HG03045 (cell line): ENCODE measurements around the gene DHFR2.
A peak's percentile ranks its signal among the peaks of the same experiment; 100 is the strongest.
"Not testable (repeated sequence)": the region's sequence is repeated elsewhere in the genome, so short reads cannot be mapped to it uniquely, and the experiment has no call there.

Source experiments
- ATAC-seq: cut with Tn5 transposase; IDR thresholded peaks from one replicate; pipeline ENCODE4 v1.9.1; 2021; ENCODE audit warnings: mild to moderate bottlenecking, moderate library complexity; ENCODE audit not compliant: unreplicated experiment

Gene DHFR2

DNA sequence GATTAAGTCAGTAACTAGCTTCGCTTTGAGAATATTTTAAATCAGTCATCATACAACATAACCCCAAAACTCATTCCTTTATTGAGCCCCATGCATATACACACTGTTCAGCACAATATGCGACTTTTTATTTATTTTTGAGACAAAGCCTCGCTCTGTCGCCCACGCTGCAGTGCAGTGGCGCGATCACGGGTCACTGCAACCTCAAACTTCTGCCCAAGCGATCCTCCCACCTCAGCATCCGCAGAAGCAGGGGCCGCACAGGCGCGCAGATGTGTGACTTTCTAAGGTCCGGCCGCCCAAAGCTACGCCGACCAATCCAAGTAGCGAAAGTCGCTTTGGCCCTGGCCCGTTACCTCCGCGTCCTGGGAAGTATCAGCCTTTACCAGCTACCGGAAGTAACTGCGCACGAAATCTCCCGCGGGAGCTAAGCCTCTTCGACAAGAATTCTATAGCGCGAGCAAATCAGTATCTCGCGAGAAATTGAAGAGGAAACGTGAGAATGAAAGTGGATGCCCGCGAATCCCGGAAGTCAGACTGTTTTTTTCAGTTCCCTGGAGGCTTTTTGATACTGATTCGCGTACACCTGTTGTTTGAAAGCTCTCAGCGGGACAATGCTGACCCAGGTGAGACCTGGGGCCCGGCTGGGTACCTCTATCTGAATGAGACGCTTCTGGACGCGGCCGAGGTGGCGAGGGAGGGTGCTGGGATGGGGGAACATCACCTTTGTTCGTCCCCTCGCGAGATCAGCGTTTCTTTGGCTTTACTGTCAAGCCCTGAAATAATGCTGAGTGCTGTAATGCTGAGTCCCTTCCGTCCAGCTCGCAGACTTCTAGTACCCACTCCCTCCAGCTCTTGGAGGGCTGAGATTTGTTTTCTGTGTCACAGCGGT lies at the start of gene DHFR2, which contains the start of gene NSUN3:
Gene DHFR2, minus strand, starts transcription at position 404 of the 892 bp plus-strand sequence. CDS start 1,405 bp downstream, outside the sequence.
Gene NSUN3, plus strand, starts transcription at position 549 of the 892 bp plus-strand sequence. Its CDS starts 66 bp downstream, at position 615.
- ATAC-seq = peak; percentile 97

DNA sequence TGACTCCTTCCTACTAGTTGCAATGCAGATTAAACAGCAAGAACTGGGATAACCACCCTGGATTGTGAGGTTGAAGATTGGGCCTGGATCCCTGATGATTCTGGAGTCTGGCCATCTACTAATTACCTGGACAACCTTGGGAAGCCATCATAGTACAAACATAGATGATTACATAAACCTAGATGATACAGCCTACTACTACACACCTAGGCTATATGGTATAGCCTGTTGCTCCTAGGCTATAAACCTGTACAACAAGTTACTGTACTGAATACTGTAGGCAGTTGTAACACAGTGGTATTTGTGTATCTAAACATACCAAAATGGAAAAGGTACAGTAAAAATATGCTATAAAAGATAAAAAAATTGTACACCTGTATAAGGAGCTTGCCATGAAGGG lies 48.1 kb upstream of the DHFR2 start:
- no peak for ATAC-seq

DNA sequence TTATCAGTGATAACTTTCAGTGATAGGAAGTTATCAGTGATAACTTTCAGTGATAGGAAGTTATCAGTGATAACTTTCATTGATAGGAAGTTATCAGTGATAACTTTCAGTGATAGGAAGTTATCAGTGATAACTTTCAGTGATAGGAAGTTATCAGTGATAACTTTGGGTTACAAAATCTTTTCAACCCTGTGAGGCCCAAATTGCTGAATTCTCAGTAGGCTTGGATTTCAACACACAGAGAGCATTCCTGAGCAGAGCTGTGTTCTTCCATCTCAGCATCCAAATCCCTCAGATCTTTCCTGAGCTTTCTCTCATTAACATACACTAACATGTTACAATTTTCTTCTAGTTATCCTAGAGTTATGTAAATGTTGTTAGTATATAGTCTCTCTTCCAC lies 47.5 kb upstream of the DHFR2 start:
- not testable (repeated sequence) for ATAC-seq

DNA sequence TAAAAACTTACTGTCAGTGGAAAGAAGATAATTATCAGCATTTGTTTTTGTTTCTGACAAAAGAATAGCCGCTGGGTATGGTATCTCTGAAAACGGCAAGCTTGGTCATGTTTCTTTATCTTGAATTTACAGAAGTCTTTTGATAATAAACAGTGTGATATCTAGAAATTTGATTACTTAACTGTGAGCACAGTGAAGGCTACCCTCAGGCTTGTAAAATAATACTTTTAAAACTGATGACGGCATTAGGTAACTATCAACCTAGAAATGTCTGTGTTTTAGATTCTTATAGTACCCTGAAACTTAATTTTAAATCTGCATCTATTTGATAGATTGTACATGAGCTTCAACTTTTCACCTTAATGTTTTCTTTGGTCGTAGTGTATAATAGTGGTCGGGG lies 43.6 kb upstream of the DHFR2 start:
- no peak for ATAC-seq

DNA sequence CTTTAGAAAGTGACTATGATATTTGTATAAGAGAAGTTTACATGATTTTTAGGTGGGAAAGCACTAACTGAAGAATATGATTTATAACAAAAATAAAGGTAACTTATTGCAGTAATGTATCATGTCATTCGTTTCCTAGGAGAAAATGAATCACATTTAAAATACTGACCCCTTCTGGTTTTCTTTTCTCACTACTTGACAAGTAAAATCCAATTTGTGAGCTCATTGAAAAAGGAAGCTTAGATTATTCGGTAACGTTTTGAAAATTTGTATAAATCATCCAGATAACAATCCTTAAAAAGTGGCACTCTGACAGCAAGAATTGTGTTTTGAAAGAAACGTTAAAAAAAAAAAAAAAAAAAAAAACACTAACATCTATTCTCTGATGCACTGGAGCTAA lies 39.1 kb upstream of the DHFR2 start:
- ATAC-seq = no peak

DNA sequence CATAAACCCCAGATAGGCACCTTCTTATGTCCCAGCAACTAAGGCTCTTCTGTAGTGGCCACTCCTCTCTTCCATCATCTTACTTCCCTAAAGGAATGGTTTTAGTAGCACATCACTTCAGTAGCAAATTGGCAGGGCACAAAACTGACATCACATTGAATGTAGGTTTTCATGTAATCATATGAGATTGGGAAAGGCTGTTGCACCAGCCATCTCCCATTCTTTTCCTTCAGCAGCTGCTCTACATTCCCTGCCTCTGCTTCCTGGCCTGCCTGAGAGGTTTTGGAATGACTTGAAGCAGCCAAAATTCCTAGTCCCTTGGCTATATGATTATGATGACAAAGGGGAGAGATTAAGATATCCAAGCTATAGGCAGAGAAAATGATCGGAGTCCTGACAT lies 36.6 kb upstream of the DHFR2 start:
- no peak for ATAC-seq

DNA sequence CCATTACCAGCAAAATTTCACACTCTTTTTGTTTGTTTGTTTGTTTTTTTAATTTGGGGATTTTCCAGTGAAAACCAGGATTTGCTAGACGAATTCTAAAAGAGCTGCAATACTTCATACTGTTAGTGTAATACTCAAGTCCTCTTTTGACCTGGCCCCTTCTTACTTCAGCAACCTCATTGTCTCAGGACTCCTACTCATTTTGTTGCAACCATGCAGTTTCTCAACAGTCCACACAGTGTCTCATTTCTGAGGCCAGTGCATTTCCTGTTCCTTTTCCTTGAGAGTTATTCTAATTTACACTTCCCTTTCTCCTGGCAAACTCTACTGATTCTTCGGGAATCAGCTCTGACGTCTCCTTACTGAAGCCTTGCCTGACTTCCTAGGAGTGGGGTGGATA lies 35.7 kb upstream of the DHFR2 start:
- ATAC-seq = no peak

DNA sequence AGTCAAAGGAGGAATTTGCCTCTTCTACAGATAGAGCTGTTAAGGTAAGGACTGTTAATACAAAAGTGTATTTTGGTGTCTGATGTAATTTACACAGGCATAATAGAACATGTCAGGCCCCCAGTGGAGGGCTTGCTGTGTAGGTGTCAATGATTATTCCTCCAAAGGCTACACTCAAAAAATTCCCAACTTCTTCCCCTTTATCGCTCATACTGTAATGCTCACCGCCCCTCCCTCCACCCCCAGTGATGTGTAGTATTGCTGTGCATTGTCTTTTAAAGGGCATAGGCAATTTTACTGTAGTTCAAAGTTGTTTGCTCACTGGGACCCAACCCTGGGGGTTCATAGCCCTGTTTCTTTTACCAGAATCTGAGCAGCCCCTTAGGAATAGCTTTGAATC lies 32.4 kb upstream of the DHFR2 start:
- no peak for ATAC-seq

DNA sequence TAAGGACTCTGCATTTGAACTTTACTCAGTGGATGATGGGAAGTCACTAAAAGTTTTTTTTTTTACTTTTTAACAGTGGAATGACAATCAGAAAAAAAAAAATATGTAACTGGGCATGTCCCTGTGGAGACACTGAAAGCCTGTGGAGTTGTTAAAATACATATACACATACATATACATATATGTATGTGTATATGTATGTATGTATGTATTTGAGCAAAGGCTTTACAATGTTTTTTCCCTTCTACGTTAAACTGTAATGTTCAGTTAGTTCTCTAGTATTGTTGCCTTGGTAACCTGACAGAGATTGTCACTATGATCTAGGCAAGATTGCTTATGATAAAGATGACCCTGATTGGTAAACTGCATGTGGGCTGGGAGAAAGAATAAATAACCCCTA lies 30.4 kb upstream of the DHFR2 start:
- no peak for ATAC-seq

DNA sequence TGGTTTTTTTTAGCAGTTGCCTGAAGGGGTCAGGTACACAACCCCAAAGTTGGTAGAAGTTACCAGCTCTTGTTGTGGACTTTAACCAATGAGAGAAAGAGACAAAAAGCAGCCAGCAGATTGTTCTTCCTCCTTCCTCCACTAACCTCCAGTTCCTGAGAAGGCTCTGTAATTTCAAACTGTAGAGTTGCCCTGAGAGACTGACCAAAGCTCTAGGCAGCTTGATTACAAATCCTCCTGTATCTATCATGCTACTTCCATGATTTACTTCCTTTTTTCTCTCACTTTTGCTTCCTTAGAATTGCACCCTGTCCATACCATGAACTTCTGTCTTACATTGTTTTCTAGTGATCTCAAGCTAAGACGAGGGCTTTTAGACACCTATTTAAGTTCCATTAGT lies 29.4 kb upstream of the DHFR2 start:
- no peak for ATAC-seq

DNA sequence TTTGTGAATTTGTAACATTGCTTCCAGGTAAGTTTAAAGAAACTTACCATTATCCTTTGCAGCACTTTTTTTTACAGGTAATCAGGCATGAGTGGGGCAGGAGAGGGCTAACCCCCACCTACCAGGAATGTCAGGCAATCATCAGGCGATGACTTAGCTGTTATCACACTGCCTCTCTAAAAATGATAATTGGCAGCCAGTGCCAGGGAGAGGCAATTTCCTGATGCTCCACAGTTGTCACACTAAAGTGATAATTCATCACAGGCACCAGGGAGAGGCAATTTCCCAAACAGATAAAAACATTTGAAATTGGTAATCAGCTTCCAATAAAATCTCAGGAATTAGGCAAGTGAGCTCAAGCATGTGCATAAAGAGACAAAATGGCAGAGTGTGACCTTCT lies 26.4 kb upstream of the DHFR2 start:
- ATAC-seq = no peak

DNA sequence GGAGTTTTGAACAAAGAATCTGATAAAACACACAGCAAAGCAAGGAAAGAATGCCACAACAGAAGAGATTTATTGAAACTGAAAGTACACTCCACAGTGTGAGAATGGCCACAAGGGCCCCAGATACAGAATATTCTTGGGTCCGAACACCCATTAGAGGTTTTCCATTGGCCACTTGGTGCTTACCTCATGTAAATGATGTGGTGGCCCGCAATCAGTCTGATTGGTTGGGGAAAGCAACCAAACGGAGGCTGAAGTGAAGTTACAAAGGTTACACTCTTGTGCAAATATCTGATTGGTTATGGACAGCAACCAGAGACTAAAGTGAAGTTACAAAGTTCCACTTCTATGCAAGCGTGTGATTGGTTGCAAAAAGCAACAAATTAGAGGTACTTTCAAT lies 20.5 kb upstream of the DHFR2 start:
- peak; percentile 74 for ATAC-seq

DNA sequence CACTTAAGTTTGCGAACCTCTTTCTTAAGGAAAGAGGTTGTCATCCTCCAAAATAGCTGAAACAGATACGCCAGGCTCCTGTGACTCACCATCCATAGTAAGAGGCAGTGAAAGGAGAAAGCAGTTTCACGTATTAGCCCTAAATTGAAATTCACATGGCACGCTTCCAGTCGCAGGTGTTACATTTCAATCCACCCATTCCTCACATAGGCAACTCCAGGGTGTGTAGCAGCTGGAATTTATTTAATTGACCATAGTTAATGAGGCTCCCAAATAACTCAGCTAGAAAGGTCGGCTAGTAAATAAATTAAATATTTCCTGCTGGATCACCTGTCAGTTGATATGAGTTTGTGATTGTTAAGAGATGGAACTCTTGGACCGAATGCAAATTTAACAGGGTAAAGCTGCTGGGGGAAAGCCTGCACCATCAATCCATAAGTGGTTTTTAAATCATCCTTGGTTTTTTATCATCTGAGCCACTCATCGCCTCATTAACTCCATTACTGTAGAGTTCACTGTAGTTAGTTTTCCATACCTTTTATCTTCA lies 19.7 kb upstream of the DHFR2 start:
- no peak for ATAC-seq

DNA sequence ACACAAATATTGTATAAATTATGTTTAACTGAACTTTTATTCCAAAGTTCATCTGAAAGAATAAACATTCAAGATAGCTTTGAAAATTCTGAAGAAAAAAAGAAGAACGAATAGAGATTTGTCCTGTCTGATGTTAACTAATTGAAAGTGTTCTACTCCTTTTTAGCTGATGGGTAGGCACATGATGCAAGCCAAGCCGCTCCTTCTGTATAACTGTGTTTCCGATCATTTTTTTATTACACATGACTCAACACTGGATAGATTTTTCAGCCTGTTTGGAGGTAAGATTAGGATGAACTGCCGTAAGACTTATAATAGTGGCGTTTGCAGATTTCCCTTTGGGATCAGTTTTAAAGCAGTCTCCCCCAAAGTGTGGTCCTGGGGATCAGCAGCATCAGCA lies 19.2 kb upstream of the DHFR2 start:
- no peak for ATAC-seq

DNA sequence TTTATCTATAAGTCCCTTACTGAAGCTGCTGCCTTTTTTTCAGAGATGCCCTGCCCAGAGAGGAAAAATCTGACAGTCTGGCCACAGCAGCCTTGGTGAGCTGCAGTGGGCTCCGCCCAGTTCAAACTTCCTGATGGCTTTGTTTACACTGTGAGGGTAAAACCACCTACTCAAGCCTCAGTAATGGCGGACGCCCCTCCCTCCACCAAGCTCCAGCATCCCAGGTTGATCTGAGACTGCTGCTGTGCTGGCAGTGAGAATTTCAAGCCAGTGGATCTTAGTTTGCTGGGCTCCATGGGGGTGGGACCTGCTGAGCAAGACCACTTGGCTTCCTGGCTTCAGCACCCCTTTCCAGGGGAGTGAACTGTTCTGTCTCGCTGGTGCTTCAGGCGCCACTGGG lies 17.8 kb upstream of the DHFR2 start:
- ATAC-seq = not testable (repeated sequence)

DNA sequence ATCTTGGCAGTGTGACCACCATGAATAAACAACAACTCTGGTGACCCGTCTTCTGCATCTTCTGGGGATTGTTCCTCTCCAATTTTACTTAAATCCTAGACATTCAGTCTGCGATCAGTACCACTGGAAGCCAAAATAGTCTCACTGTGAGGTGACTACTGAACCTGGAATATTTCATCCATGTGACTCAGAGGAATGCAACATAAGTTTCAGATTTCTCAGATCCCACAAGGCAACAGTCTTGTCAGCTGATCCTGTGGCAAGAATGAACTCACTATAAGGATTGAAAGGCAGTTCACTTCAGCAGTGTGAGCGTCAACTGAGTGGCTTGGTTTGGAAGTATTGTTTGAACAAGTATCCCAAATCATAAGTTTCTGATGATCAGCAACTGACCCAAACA lies 13.3 kb upstream of the DHFR2 start:
- no peak for ATAC-seq

DNA sequence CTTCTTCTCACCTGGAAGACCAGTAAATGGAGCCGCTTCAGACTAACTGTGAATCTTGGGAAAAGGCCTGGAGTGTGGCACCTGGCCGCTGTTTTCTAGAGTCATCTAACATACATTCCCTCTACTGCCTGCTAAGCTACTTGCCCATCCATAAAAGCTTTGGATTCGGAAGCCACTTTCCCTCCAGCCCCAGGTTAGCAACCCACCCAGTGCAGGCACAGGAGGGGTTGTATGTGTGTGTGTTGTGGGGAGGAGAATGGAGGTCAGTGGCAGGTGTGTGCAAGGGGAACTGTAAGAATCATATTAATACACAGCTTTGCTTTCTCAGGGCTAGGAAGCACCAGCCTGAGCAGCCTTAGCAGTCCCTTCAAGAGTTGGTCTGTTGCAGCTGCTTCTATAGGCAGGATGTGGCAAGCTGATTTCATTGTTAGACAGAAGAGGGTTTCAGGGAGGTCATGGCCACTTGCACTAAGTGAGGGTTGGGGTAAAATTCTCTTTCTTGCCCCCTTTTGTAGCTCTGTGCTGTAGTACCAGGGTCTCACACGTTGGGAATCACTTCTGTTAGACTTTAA lies 9.1 kb upstream of the DHFR2 start:
- ATAC-seq = peak; percentile 60

DNA sequence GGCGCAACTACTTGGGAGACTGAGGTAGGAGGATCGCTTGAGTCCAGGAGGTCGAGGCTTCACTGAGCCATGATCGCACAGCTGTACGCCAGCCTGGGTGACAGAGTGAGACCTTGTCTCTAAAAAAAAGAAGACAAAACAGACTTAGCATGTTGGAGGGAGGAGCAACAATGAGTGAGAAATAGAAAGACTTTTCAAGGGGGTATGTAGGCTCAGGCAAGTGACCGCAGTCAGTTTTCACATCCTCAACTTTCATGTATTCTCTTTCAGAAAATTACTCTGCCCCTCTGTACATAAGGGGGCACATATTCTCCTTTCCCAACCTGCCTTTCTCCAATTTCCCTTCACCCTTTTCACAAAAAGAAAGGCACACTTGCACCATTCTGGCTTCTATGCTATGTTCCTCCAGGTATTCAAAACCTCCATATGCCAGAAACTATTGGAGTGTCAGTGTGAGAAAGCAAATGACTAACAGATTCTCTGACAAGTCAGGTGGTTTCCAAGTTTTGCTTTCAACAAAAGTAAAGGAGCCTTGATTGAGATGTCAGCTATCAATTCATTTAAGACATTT lies 7.7 kb upstream of the DHFR2 start:
- ATAC-seq = peak; percentile 74

DNA sequence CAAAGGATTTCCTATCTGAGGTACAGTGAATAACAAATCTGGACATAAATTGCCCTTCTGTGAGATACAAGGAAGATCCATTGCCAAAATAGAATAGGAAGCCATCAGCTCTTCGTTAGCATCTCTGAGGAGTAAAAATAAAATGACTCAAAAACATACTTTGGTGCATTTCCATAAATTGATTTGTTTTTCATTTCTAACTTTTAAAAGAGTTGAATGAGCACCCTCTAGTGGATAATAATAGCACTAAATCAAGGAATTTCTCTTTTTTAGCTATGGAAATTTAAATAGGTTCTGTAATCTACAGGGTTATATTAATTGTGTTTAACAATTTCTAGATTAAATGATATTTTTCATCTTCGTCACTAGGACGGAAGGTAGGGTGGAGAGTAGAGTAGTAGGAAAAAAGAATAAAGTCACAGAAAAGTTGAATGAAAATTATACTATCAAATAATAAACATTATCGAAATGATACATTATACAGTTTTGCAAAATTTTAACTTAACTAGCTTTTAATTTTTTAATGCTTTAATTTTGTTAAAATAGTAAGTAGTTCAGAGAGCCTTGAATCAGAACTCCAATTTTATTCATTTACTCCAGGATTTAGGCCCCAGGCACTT lies 6.6 kb upstream of the DHFR2 start:
- no peak for ATAC-seq

DNA sequence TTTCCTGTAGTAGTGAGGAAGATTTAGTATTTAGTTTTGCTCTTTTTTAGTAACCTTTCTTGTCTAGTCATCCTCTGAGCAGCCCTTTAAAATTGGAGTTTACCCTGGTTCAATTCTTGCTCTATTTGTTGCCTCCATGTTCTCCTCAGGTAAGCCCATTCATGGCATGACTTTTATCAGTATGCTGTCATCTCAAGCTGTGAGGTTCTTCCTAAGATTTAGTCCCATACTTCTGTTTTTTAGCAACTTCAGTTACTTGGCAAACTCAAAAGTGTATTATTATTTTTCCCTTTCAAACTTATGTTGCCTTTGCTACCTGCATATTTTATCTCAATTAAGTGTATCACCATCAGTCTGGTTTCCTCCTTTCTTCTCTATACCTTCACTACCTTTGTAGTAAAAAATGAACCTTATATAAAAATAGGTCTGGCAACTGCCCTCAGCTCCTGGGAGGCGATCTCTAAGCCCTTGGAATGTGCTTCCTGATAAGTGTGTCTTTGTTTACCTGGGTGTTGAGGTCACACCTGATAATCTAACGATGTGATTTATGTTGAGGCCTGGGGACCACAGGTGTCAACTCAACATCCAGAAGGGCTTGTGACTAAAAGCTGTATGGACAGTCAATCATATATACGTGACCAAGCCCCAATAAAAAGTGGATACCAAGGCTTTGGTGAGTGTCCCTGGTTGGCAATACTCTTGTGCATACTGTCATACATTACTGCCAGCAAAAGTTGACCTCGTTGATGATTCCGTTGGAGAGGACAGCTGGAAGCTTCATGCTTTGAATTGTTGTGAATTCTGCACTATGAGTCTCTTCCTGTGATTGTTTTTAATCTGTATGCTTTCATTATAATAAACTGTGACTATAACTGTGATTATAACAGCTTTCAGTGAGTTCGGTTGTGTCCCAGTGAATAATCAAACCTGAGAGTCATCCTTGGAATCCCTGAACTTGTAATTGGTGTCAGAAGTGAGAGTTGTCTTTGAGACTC lies 4.1 kb upstream of the DHFR2 start:
- no peak for ATAC-seq
